Liver (tissue), 9 donors: Measurements from ENCODE around the gene TGFBR3. TPM values are rescaled to one million over a fixed set of nuclear protein-coding genes. Genes with fewer than 3 reads are reported as not detected.

Source experiments
- DNase-seq: peaks from one replicate; pipeline ENCODE4 v3.0.0-alpha.2; 2017; ENCODE audit warnings: low spot score
- H3K27ac ChIP-seq, 2 donors: one replicate each; pipeline ENCODE4 v1.7.0; 2013; ENCODE audit warnings: inconsistent platforms in 2 of 2, low read length in 2 of 2, control low read depth in 1 of 2, low read depth in 1 of 2, mild to moderate bottlenecking in 1 of 2
- H3K27me3 ChIP-seq, 4 donors: one replicate each; pipeline versions ENCODE4 v1.6.1 to v1.7.0; 2013; ENCODE audit warnings: low read length in 3 of 4, inconsistent platforms in 1 of 4, mild to moderate bottlenecking in 1 of 4, moderate library complexity in 1 of 4; ENCODE audit not compliant: control insufficient read depth in 4 of 4, insufficient read depth in 4 of 4
- H3K36me3 ChIP-seq, 4 donors: one replicate each; pipeline versions ENCODE4 v1.6.1 to v1.7.0; 2013; ENCODE audit warnings: low read length in 3 of 4, mild to moderate bottlenecking in 3 of 4, low read depth in 1 of 4, moderate library complexity in 1 of 4; ENCODE audit not compliant: control insufficient read depth in 4 of 4, insufficient read depth in 3 of 4
- H3K4me1 ChIP-seq, 4 donors: one replicate each; pipeline versions ENCODE4 v1.6.1 to v1.7.0; 2013; ENCODE audit warnings: low read length in 3 of 4, mild to moderate bottlenecking in 3 of 4, moderate library complexity in 1 of 4; ENCODE audit not compliant: control insufficient read depth in 4 of 4, insufficient read depth in 4 of 4
- H3K4me3 ChIP-seq, 3 donors: one replicate each; pipeline versions ENCODE4 v1.6.1 to v1.7.0; 2013; ENCODE audit warnings: low read length in 3 of 3, control low read depth in 1 of 3, low read depth in 1 of 3, mild to moderate bottlenecking in 1 of 3
- H3K9ac ChIP-seq, 2 donors: one replicate each; pipeline ENCODE4 v1.7.0; 2013; ENCODE audit warnings: low read length in 2 of 2, mild to moderate bottlenecking in 2 of 2, moderate library complexity in 2 of 2, control low read depth in 1 of 2, low read depth in 1 of 2
- H3K9me3 ChIP-seq, 4 donors: one replicate each; pipeline versions ENCODE4 v1.6.1 to v1.7.0; 2013; ENCODE audit warnings: low read length in 3 of 4; ENCODE audit not compliant: control insufficient read depth in 4 of 4
- EGR1 ChIP-seq, 2 donors: IDR thresholded peaks; 2 replicates each; pipeline ENCODE4 v1.6.1; 2016 to 2018; ENCODE audit warnings: antibody characterized with exemption in 2 of 2, low read depth in 2 of 2
- FOXA1 ChIP-seq: IDR thresholded peaks from 2 replicates; pipeline ENCODE4 v1.6.1; 2016; ENCODE audit warnings: antibody characterized with exemption
- FOXA2 ChIP-seq: IDR thresholded peaks from 2 replicates; pipeline ENCODE4 v1.6.1; 2016; ENCODE audit warnings: antibody characterized with exemption
- GABPA ChIP-seq, 2 donors: IDR thresholded peaks in 1 of 2; conservative IDR thresholded peaks in 1 of 2; 2 replicates each; pipeline ENCODE4 v1.6.1; 2016; ENCODE audit warnings: antibody characterized with exemption in 2 of 2, mild to moderate bottlenecking in 1 of 2, moderate library complexity in 1 of 2
- HNF4A ChIP-seq, 2 donors: conservative IDR thresholded peaks; 2 replicates each; pipeline ENCODE4 v1.6.1; 2016; ENCODE audit warnings: antibody characterized with exemption in 2 of 2, mild to moderate bottlenecking in 2 of 2
- HNF4G ChIP-seq: IDR thresholded peaks from 2 replicates; pipeline ENCODE4 v1.6.1; 2016; ENCODE audit warnings: antibody characterized with exemption
- JUND ChIP-seq, 2 donors: IDR thresholded peaks; 2 replicates each; pipeline ENCODE4 v1.6.1; 2016; ENCODE audit warnings: antibody characterized with exemption in 2 of 2
- NR2F2 ChIP-seq: IDR thresholded peaks from 2 replicates; pipeline ENCODE4 v1.6.1; 2016; ENCODE audit warnings: antibody characterized with exemption
- RAD21 ChIP-seq, 2 donors: IDR thresholded peaks; 2 replicates each; pipeline ENCODE4 v1.6.1; 2016; ENCODE audit warnings: antibody characterized with exemption in 2 of 2, mild to moderate bottlenecking in 2 of 2
- RXRA ChIP-seq, 2 donors: IDR thresholded peaks; 2 replicates each; pipeline ENCODE4 v1.6.1; 2017 to 2018; ENCODE audit warnings: antibody characterized with exemption in 2 of 2, mild to moderate bottlenecking in 1 of 2
- SP1 ChIP-seq: IDR thresholded peaks from 2 replicates; pipeline ENCODE4 v1.6.1; 2018; ENCODE audit warnings: antibody characterized with exemption, mild to moderate bottlenecking
- TAF1 ChIP-seq: conservative IDR thresholded peaks from 2 replicates; pipeline ENCODE4 v1.6.1; 2016; ENCODE audit warnings: antibody characterized with exemption, mild to moderate bottlenecking
- YY1 ChIP-seq: IDR thresholded peaks from 2 replicates; pipeline ENCODE4 v1.6.1; 2016; ENCODE audit warnings: antibody characterized with exemption, mild to moderate bottlenecking
- WGBS: extraction: QIAGEN DNeasy Blood & Tissue Kit; methylation state at CpG from one replicate; pipeline ENCODE4 v1.1.7; 2013; 5-methylcytosine and 5-hydroxymethylcytosine counted together
- polyA plus RNA-seq, 2 donors: library from polyadenylated mRNA; stranded (reverse) in 1 of 2; unstranded in 1 of 2; fragments of 200-250 nt in 1 of 2; fragments of >200 nt in 1 of 2; fragmentation: Nextera tagmentation in 1 of 2; extraction: Ambion mirVana in 1 of 2; gene quantifications; one replicate each; pipeline versions ENCODE4 v1.2.1 to v1.2.3, GENCODE V29; 2013 to 2015
- total RNA-seq, 2 donors: library from RNA; depleted of rRNA; stranded (reverse); fragments of >200 nt; gene quantifications; one replicate each; pipeline ENCODE4 v1.2.3, GENCODE V29; 2014
- TF ChIP-seq, protein P1 (sequence below): IDR thresholded peaks from 2 replicates; pipeline ENCODE4 v1.6.1; 2016; ENCODE audit warnings: antibody characterized with exemption, mild to moderate bottlenecking
- TF ChIP-seq, protein P2 (sequence below): IDR thresholded peaks from 2 replicates; pipeline ENCODE4 v1.6.1; 2016; ENCODE audit warnings: antibody characterized with exemption
- TF ChIP-seq, protein P3 (sequence below): fragments of 150-350 bp; IDR thresholded peaks from 2 replicates; pipeline ENCODE4 v1.5.1; 2017; ENCODE audit warnings: improper control_type of control experiment, low read depth, low read length; ENCODE audit not compliant: missing input control
- TF ChIP-seq, protein P4 (sequence below): IDR thresholded peaks from 2 replicates; pipeline ENCODE4 v1.6.1; 2016; ENCODE audit warnings: antibody characterized with exemption
- TF ChIP-seq, protein P5 (sequence below): IDR thresholded peaks from 2 replicates; pipeline ENCODE4 v1.6.1; 2016; ENCODE audit warnings: antibody characterized with exemption
- donor health status: healthy.
- donor health status: healthy.
- donor health status: healthy.
- donor health status: healthy.
- donor health status: healthy.

Gene TGFBR3
- total and polyA plus RNA-seq, 4 donors: 6.1 to 19.3 (median 9.9) TPM

DNA sequence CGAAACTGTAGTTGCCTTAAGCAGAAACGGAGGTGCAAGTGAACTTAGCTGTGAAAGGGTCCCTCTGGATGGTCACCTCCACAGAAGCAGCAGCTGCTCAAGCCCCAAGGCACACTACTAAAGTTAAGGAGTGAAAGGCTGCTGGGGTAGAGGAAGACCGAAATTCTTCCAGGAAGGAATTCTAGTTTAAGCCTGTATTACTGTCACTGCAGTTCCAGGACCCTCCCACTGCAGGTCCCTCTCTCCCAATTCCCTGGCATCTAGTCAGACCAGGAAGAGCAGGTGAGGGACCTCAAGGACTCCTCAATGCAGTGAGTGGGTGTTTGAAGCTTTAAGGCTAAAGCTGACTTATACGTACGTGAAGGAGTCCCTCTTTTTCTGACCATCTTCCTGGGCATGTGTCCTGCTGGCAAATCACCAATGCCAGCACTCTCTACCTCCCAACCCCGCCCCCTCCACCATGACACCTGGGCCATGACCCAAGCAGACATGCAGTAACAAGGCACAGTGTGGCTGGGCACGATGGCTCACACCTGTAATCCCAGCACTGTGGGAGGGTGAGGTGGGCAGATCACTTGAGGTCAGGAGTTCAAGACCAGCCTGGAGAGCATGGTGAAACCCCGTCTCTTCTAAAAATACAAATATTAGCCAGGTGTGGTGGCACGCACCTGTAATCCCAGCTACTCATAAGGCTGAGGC, 57.2 kb downstream of the TGFBR3 start:
- H3K4me3 ChIP-seq: peak overlapping the region in 2 of 3 donors; percentile 5 to 27
- peak overlapping the region; percentile 74 to 75 for H3K27ac ChIP-seq
- H3K4me1 ChIP-seq: peaks cover 9 to 46% (median 33%) of the 10 kb centered on the region in 4 donors
- H3K9ac ChIP-seq: peak overlapping the region in 1 of 2 donors; percentile 34
- 48% methylated on average over 9 of the region's 9 CpGs for WGBS
- TF ChIP-seq RXRA (IDR thresholded peaks at IDR 0.05): peak in 1 of 2 donors; percentile 6
- TF ChIP-seq RAD21 (IDR thresholded peaks at IDR 0.05): no peak
- DNase-seq: no peak
- H3K27me3 ChIP-seq: no peaks in the 10 kb centered on the region
- H3K36me3 ChIP-seq: no peaks in the 10 kb centered on the region
- no peaks in the 10 kb centered on the region for H3K9me3 ChIP-seq

DNA sequence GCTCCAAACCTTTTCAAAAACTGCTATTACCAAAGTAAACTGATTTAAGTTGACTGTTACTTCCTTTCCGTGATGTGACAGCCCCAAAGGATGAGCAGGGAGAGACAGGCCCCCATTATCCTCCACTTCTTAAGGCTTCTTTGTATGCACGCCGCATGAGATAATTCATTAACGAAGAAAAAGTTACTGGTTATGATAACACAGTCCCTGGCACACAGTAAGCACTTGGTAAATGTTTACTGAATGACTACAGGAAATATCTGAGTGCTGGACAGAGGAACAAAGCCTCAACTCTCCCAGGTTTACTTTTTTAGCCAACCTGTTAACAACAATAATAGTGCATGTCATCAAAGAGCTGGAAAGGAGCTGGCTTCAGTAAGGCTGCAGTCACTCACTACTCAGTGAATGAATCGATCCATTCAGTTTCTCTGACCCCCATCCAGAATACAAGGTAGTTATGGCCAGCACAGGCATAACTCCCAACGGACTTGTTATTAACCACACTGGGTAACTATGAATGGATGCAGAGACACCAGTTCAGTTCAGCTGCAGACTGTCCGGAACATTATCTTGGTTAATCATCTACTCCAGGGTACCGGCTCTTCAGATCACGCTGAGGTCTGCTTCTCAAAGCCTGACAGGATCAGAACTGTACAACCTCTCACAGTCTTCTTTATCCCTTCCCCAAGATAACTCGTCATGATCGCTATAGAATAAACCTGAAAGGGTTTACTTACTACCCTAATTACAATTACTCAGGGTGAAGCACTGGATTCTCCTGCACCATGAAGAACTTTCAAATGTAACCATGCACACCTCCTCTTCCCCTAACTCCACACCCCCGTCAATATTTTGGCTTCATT, 58.3 kb downstream of the TGFBR3 start:
- H3K9me3 ChIP-seq: no peaks in the 10 kb centered on the region
- no peak for DNase-seq
- peaks cover 9 to 46% (median 33%) of the 10 kb centered on the region in 4 donors for H3K4me1 ChIP-seq
- H3K27me3 ChIP-seq: no peaks in the 10 kb centered on the region
- H3K27ac ChIP-seq: peak overlapping the region; percentile 74 to 75
- no peaks in the 10 kb centered on the region for H3K36me3 ChIP-seq
- no peak overlapping the region for H3K9ac ChIP-seq
- H3K4me3 ChIP-seq: peak overlapping the region in 1 of 3 donors; percentile 27
- TF ChIP-seq RAD21 (IDR thresholded peaks at IDR 0.05) (peak; percentile 27 to 37), SP1 (peak; percentile 55), JUND (IDR thresholded peaks at IDR 0.05) (peak in 1 of 2 donors; percentile 20), GABPA (IDR thresholded peaks at IDR 0.05 in 1 of 2, conservative IDR thresholded peaks at IDR 0.05 in 1 of 2) (peak in 1 of 2 donors; percentile 18), FOXA1 (peak; percentile 11), RXRA (IDR thresholded peaks at IDR 0.05) (peak in 1 of 2 donors; percentile 56), YY1 (peak; percentile 40), FOXA2 (peak; percentile 34), NR2F2 (no peak), HNF4G (no peak), HNF4A (conservative IDR thresholded peaks at IDR 0.05) (peak in 1 of 2 donors; percentile 38), EGR1 (IDR thresholded peaks at IDR 0.05; ENCODE audit: low read depth in 2 of 2) (no peak), TAF1 (no peak)
- TF ChIP-seq, protein P1, sequence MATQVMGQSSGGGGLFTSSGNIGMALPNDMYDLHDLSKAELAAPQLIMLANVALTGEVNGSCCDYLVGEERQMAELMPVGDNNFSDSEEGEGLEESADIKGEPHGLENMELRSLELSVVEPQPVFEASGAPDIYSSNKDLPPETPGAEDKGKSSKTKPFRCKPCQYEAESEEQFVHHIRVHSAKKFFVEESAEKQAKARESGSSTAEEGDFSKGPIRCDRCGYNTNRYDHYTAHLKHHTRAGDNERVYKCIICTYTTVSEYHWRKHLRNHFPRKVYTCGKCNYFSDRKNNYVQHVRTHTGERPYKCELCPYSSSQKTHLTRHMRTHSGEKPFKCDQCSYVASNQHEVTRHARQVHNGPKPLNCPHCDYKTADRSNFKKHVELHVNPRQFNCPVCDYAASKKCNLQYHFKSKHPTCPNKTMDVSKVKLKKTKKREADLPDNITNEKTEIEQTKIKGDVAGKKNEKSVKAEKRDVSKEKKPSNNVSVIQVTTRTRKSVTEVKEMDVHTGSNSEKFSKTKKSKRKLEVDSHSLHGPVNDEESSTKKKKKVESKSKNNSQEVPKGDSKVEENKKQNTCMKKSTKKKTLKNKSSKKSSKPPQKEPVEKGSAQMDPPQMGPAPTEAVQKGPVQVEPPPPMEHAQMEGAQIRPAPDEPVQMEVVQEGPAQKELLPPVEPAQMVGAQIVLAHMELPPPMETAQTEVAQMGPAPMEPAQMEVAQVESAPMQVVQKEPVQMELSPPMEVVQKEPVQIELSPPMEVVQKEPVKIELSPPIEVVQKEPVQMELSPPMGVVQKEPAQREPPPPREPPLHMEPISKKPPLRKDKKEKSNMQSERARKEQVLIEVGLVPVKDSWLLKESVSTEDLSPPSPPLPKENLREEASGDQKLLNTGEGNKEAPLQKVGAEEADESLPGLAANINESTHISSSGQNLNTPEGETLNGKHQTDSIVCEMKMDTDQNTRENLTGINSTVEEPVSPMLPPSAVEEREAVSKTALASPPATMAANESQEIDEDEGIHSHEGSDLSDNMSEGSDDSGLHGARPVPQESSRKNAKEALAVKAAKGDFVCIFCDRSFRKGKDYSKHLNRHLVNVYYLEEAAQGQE: peak; percentile 81
- TF ChIP-seq, protein P2, sequence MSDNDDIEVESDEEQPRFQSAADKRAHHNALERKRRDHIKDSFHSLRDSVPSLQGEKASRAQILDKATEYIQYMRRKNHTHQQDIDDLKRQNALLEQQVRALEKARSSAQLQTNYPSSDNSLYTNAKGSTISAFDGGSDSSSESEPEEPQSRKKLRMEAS: peak; percentile 46
- TF ChIP-seq, protein P3, sequence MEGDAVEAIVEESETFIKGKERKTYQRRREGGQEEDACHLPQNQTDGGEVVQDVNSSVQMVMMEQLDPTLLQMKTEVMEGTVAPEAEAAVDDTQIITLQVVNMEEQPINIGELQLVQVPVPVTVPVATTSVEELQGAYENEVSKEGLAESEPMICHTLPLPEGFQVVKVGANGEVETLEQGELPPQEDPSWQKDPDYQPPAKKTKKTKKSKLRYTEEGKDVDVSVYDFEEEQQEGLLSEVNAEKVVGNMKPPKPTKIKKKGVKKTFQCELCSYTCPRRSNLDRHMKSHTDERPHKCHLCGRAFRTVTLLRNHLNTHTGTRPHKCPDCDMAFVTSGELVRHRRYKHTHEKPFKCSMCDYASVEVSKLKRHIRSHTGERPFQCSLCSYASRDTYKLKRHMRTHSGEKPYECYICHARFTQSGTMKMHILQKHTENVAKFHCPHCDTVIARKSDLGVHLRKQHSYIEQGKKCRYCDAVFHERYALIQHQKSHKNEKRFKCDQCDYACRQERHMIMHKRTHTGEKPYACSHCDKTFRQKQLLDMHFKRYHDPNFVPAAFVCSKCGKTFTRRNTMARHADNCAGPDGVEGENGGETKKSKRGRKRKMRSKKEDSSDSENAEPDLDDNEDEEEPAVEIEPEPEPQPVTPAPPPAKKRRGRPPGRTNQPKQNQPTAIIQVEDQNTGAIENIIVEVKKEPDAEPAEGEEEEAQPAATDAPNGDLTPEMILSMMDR: no peak
- TF ChIP-seq, protein P4, sequence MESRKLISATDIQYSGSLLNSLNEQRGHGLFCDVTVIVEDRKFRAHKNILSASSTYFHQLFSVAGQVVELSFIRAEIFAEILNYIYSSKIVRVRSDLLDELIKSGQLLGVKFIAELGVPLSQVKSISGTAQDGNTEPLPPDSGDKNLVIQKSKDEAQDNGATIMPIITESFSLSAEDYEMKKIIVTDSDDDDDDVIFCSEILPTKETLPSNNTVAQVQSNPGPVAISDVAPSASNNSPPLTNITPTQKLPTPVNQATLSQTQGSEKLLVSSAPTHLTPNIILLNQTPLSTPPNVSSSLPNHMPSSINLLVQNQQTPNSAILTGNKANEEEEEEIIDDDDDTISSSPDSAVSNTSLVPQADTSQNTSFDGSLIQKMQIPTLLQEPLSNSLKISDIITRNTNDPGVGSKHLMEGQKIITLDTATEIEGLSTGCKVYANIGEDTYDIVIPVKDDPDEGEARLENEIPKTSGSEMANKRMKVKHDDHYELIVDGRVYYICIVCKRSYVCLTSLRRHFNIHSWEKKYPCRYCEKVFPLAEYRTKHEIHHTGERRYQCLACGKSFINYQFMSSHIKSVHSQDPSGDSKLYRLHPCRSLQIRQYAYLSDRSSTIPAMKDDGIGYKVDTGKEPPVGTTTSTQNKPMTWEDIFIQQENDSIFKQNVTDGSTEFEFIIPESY: no peak
- TF ChIP-seq, protein P5, sequence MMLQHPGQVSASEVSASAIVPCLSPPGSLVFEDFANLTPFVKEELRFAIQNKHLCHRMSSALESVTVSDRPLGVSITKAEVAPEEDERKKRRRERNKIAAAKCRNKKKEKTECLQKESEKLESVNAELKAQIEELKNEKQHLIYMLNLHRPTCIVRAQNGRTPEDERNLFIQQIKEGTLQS: no peak
- WGBS: 29% methylated on average over 12 of the region's 12 CpGs
